K562 (cell line): ENCODE results near the gene TDRD9. TPM values are rescaled to one million over a fixed set of nuclear protein-coding genes. Genes with fewer than 3 reads are reported as not detected.

Source experiments
- ATAC-seq: fragments of 200-7000 bp; cut with Tn5 transposase; 3 replicates; pipeline ENCODE4 v1.9.1; 2020; ENCODE audit warnings: moderate library complexity
- BruUV-seq: library from RNA; stranded (reverse); fragments of 400-500 nt; replicated peaks from 2 replicates; lab custom pipeline; 2021; lab: Mats Ljungman, UMichigan
- CTCF ChIA-PET: fragments of 300-600 bp; formaldehyde crosslinking; extraction: SDS; loops from one replicate; lab custom pipeline; 2021; ENCODE audit warnings: low intra/inter-chr PET ratio; lab: Yijun Ruan, JAX
- POLR2A ChIA-PET: fragments of 300-600, 350-650 bp; sonication (Branson Sonifier 250); formaldehyde crosslinking; extraction: SDS; loops from one replicate; lab custom pipeline; 2021; ENCODE audit warnings: antibody characterized with exemption, inconsistent platforms; lab: Yijun Ruan, JAX
- DNase-seq, 4 experiments: peaks; one replicate each; pipeline versions ENCODE4 v3.0.0 to v3.0.0-alpha.2; 2011 to 2018; ENCODE audit warnings: low spot score in 3 of 4, mixed read lengths in 3 of 4; ENCODE audit errors: extremely low read depth in 1 of 4
- FAIRE-seq: peaks from 2 replicates; lab custom pipeline; 2011; peaks lifted over from hg19 to GRCh38; lab: Jason Lieb, UNC
- H2AFZ ChIP-seq: 2 replicates; pipeline ENCODE4 v1.6.0; 2011; ENCODE audit warnings: low read depth, low read length, control low read depth, inconsistent platforms
- H3K27ac ChIP-seq: fragments of 200-600 bp; 3 replicates; pipeline ENCODE4 v1.8.0; 2011; ENCODE audit warnings: low read depth, mild to moderate bottlenecking, control low read depth, inconsistent platforms, low read length, moderate library complexity, mixed read lengths; ENCODE audit errors: extremely low read depth
- H3K27me3 ChIP-seq, 2 experiments: fragments of 300-600 bp in 1 of 2; 2 replicates in 1 of 2; 3 replicates in 1 of 2; pipeline versions ENCODE4 v1.6.0 to v1.8.0; 2011; ENCODE audit warnings: inconsistent platforms in 2 of 2, low read length in 2 of 2, mild to moderate bottlenecking in 1 of 2, mixed read lengths in 1 of 2, moderate library complexity in 1 of 2; ENCODE audit not compliant: control insufficient read depth in 2 of 2, insufficient read depth in 2 of 2
- H3K36me3 ChIP-seq: fragments of 300-600 bp; 3 replicates; pipeline ENCODE4 v1.8.0; 2011; ENCODE audit warnings: mild to moderate bottlenecking, low read length, inconsistent platforms; ENCODE audit not compliant: control insufficient read depth, insufficient read depth
- H3K4me1 ChIP-seq, 2 experiments: fragments of 200-600 bp in 1 of 2; replicated peaks in 1 of 2; 2 replicates in 1 of 2; 3 replicates in 1 of 2; pipeline versions ENCODE4 v1.5.1 to v1.8.0; 2011; ENCODE audit warnings: inconsistent platforms in 2 of 2, low read length in 2 of 2, mild to moderate bottlenecking in 1 of 2, mixed read lengths in 1 of 2, moderate library complexity in 1 of 2; ENCODE audit not compliant: control insufficient read depth in 2 of 2, insufficient read depth in 2 of 2
- H3K4me2 ChIP-seq: 2 replicates; pipeline ENCODE4 v1.6.1; 2011; ENCODE audit warnings: low read length, control low read depth, inconsistent platforms, mixed read lengths; ENCODE audit not compliant: insufficient read depth
- H3K4me3 ChIP-seq: fragments of 200-600 bp; sonication (generic), shearing (Covaris generic); 2 replicates; pipeline ENCODE4 v1.5.1; 2016; ENCODE audit warnings: control low read depth, inconsistent platforms
- H3K79me2 ChIP-seq: fragments of 200-600 bp; 3 replicates; pipeline ENCODE4 v1.8.0; 2011; ENCODE audit warnings: low read length, inconsistent platforms; ENCODE audit not compliant: control insufficient read depth, insufficient read depth
- H3K9ac ChIP-seq, 2 experiments: 2 replicates each; pipeline versions ENCODE4 v1.6.0 to v1.6.1; 2011; ENCODE audit warnings: low read depth in 2 of 2, low read length in 2 of 2, control low read depth in 1 of 2, inconsistent platforms in 1 of 2, mild to moderate bottlenecking in 1 of 2, mixed read lengths in 1 of 2; ENCODE audit not compliant: insufficient read depth in 1 of 2
- H3K9me1 ChIP-seq: one replicate; pipeline ENCODE4 v1.6.0; 2011; ENCODE audit warnings: inconsistent platforms, mild to moderate bottlenecking, low read length, moderate library complexity; ENCODE audit not compliant: control insufficient read depth, insufficient read depth
- H3K9me3 ChIP-seq: replicated peaks from 2 replicates; pipeline ENCODE4 v1.5.1; 2011; ENCODE audit warnings: low read depth, low read length, inconsistent platforms; ENCODE audit not compliant: control insufficient read depth, insufficient read depth
- H4K20me1 ChIP-seq: replicated peaks from 2 replicates; pipeline ENCODE4 v1.6.1; 2011; ENCODE audit warnings: low read length, inconsistent platforms, mixed read lengths; ENCODE audit not compliant: control insufficient read depth, insufficient read depth
- ARNT ChIP-seq, 2 experiments: fragments of 450-650 bp; IDR thresholded peaks; 2 replicates each; pipeline ENCODE4 v1.6.1; 2016; ENCODE audit warnings: mild to moderate bottlenecking in 1 of 2
- CBX1 ChIP-seq: sonication (generic); IDR thresholded peaks from 2 replicates; pipeline ENCODE4 v1.6.1; 2016; ENCODE audit warnings: antibody characterized with exemption, low read depth, mild to moderate bottlenecking
- DPF2 ChIP-seq: fragments of 450-650 bp; IDR thresholded peaks from 2 replicates; pipeline ENCODE4 v1.6.1; 2016
- ETS2 ChIP-seq: IDR thresholded peaks from 2 replicates; pipeline ENCODE4 v1.6.1; 2016; ENCODE audit warnings: borderline replicate concordance, missing genetic modification characterization, mild to moderate bottlenecking, moderate library complexity, missing compliant biosample characterization; ENCODE audit not compliant: poor library complexity, severe bottlenecking
- NFE2L1 ChIP-seq: fragments of 450-650 bp; IDR thresholded peaks from 2 replicates; pipeline ENCODE4 v1.6.1; 2016; ENCODE audit warnings: missing genetic modification characterization, low read depth, mild to moderate bottlenecking, missing compliant biosample characterization, moderate library complexity, borderline replicate concordance
- PHB2 ChIP-seq: fragments of 450-650 bp; IDR thresholded peaks from 2 replicates; pipeline ENCODE4 v1.6.1; 2017; ENCODE audit warnings: low read depth
- POLR2A ChIP-seq: fragments of 450-650 bp; conservative IDR thresholded peaks from 2 replicates; pipeline ENCODE4 v1.6.1; 2016
- TEAD1 ChIP-seq, 2 experiments: fragments of 450-650 bp in 1 of 2; sonication (generic) in 1 of 2; formaldehyde crosslinking; IDR thresholded peaks; 2 replicates each; pipeline versions ENCODE4 v1.4.0 to v1.8.0; 2020 to 2022; ENCODE audit warnings: mild to moderate bottlenecking in 2 of 2, missing genetic modification reagents in 1 of 2
- ZNF696 ChIP-seq: fragments of 250-450 bp; sonication (Bioruptor Pico); conservative IDR thresholded peaks from 2 replicates; pipeline ENCODE4 v1.4.0; 2020; ENCODE audit warnings: mild to moderate bottlenecking, moderate library complexity
- WGBS: fragments of 100-300 bp; shearing (Covaris generic); methylation state at CpG from one replicate; pipeline ENCODE4 v1.1.6; 2016; ENCODE audit warnings: low coverage, mixed read lengths; ENCODE audit not compliant: insufficient coverage; ENCODE audit errors: missing lambda C conversion rate; 5-methylcytosine and 5-hydroxymethylcytosine counted together
- in situ Hi-C: fragments of 300-500 bp; cut with MboI; formaldehyde crosslinking; loops from 4 replicates; pipeline ENCODE4 v1.15.0; 2018; ENCODE audit warnings: inconsistent platforms, mixed read lengths
- intact Hi-C: fragments of 100-400 bp; cut with micrococcal nuclease; formaldehyde crosslinking; loops from 2 replicates; pipeline ENCODE4 v1.14.2; 2022
- polyA plus RNA-seq, 8 experiments: library from polyadenylated mRNA; depleted of rRNA in 4 of 8; stranded (reverse) in 5 of 8; unstranded in 3 of 8; fragments of >200 nt; fragmentation: Nextera tagmentation in 2 of 8; fragmentation: Illumina TruSeq in 1 of 8; extraction: Ambion mirVana in 2 of 8; extraction: Trizol in 1 of 8; gene quantifications; 2 replicates each; pipeline versions ENCODE4 v1.2.1 to v1.2.3, GENCODE V29; 2011 to 2014; ENCODE audit warnings: inconsistent platforms in 1 of 8, missing spikeins in 1 of 8
- total RNA-seq, 7 experiments: library from RNA; depleted of rRNA in 6 of 7; stranded (reverse); fragments of >200 nt in 6 of 7; fragmentation: Illumina TruSeq in 2 of 7; extraction: Trizol in 2 of 7; gene quantifications; 2 replicates each; pipeline versions ENCODE4 v1.2.1 to v1.2.3, GENCODE V29; 2011 to 2021; ENCODE audit warnings: low replicate concordance in 1 of 7
- TF ChIP-seq, protein P1 (sequence below): sonication (generic); formaldehyde crosslinking; IDR thresholded peaks from 2 replicates; pipeline ENCODE4 v1.8.1; 2023; ENCODE audit warnings: mild to moderate bottlenecking, missing genetic modification reagents
- TF ChIP-seq, protein P2 (sequence below): fragments of 450-650 bp; IDR thresholded peaks from 2 replicates; pipeline ENCODE4 v1.6.1; 2017; ENCODE audit warnings: antibody characterized with exemption
- TF ChIP-seq, protein P3 (sequence below), 2 experiments: fragments of 450-650 bp in 1 of 2; IDR thresholded peaks; 2 replicates each; pipeline ENCODE4 v1.6.1; 2011 to 2017; ENCODE audit warnings: low read depth in 2 of 2, antibody characterized with exemption in 1 of 2, borderline replicate concordance in 1 of 2, low read length in 1 of 2, mild to moderate bottlenecking in 1 of 2, mixed read lengths in 1 of 2; ENCODE audit not compliant: control insufficient read depth in 1 of 2
- TF ChIP-seq, protein P4 (sequence below): fragments of 250-450 bp; sonication (Bioruptor Pico); IDR thresholded peaks from 2 replicates; pipeline ENCODE4 v1.5.0; 2021

The TDRD9 gene
- total and polyA plus RNA-seq, 9 of the 15 experiments (the other 6 are each of a cell fraction or from before 2014, with no cell fraction given): 0.04 to 0.14 (median 0.04) TPM; not detected in 5

DNA sequence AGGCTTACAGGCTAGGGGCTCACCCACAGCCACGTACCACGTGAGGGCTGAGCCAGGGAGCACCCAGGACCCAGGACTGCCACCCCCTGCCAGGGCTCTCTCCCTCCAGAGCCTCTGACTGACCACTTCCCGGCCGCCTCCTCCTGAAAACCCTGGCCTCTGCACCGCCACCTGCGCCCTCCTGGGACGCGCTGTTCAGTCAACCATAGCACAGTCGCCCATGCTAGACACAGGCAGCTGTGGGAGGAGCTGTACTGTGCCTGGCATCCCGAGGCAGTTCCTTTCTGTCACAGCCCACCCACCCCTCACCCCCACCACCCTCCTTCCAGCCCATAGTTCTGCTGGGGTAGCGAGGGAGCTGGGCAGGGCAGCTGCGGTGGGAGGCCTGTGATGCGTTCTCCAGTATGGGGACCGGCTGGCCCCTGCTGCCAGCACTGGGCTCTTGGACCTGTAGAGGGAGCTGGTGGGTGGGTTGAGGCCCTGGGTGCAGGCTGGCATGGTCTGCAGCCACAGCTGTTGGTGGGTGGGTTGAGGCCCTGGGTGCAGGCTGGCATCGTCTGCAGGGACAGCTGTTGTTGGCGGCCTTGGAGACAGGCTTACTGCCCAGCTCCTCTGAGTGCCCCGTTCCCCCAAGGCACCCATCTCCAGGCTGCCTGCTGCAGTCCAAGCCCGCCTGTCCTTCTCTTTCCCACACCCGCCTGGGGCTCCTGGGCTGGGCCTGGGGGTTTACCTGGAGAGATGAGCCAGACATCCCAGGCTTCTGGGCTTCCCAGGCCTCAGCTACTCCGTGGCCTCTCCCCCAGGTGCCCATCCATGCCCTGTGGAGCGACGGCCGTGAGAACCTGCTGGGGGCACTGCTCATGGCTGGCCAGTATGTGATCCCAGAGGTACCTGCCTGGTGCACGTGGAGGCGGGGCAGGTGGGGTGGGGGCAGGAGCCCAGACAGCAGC lies 168.8 kb downstream of the TDRD9 start:
- Histone ChIP-seq H3K4me3 (no peak overlapping the region), H2AFZ (no peak overlapping the region), H3K9ac (no peak overlapping the region), H3K27me3 (no peaks in the 10 kb centered on the region; a peak in 1 of 5 replicates), H3K9me3 (no peaks in the 10 kb centered on the region), H3K79me2 (no peaks in the 10 kb centered on the region), H4K20me1 (no peaks in the 10 kb centered on the region), H3K4me2 (no peak overlapping the region), H3K9me1 (no peaks in the 10 kb centered on the region), H3K4me1 (peaks cover 0 to 28% of the 10 kb centered on the region in 2 experiments; a peak in 2 of 5 replicates), H3K27ac (no peak overlapping the region), H3K36me3 (no peaks in the 10 kb centered on the region)
- WGBS: 7% methylated on average over 14 of the region's 25 CpGs
- no TSS peak for BruUV-seq
- ChIA-PET POLR2A (interaction anchor here (0.6 kb wide), 1 partner anchor 9 kb away, joined by 3 read pairs; no protein-coding TSS in a partner anchor), CTCF (no interaction called here)
- intact Hi-C loops (no loop called here), in situ Hi-C loops (no loop called here)
- DNase-seq (no peak), FAIRE-seq (no peak), ATAC-seq (no peak)
- TF ChIP-seq, protein P1, sequence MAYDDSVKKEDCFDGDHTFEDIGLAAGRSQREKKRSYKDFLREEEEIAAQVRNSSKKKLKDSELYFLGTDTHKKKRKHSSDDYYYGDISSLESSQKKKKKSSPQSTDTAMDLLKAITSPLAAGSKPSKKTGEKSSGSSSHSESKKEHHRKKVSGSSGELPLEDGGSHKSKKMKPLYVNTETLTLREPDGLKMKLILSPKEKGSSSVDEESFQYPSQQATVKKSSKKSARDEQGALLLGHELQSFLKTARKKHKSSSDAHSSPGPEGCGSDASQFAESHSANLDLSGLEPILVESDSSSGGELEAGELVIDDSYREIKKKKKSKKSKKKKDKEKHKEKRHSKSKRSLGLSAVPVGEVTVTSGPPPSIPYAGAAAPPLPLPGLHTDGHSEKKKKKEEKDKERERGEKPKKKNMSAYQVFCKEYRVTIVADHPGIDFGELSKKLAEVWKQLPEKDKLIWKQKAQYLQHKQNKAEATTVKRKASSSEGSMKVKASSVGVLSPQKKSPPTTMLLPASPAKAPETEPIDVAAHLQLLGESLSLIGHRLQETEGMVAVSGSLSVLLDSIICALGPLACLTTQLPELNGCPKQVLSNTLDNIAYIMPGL (CRISPR knock-in tag): no peak
- TF ChIP-seq NFE2L1 (tag) (no peak), DPF2 (no peak), ETS2 (tag) (no peak), POLR2A (no peak), ZNF696 (CRISPR knock-in tag) (no peak), PHB2 (no peak), TEAD1 (CRISPR knock-in tag; IDR thresholded peaks at IDR 0.05) (no peak), ARNT (IDR thresholded peaks at IDR 0.05) (no peak), CBX1 (no peak)
- TF ChIP-seq, protein P2, sequence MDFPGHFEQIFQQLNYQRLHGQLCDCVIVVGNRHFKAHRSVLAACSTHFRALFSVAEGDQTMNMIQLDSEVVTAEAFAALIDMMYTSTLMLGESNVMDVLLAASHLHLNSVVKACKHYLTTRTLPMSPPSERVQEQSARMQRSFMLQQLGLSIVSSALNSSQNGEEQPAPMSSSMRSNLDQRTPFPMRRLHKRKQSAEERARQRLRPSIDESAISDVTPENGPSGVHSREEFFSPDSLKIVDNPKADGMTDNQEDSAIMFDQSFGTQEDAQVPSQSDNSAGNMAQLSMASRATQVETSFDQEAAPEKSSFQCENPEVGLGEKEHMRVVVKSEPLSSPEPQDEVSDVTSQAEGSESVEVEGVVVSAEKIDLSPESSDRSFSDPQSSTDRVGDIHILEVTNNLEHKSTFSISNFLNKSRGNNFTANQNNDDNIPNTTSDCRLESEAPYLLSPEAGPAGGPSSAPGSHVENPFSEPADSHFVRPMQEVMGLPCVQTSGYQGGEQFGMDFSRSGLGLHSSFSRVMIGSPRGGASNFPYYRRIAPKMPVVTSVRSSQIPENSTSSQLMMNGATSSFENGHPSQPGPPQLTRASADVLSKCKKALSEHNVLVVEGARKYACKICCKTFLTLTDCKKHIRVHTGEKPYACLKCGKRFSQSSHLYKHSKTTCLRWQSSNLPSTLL: no peak
- TF ChIP-seq, protein P3, sequence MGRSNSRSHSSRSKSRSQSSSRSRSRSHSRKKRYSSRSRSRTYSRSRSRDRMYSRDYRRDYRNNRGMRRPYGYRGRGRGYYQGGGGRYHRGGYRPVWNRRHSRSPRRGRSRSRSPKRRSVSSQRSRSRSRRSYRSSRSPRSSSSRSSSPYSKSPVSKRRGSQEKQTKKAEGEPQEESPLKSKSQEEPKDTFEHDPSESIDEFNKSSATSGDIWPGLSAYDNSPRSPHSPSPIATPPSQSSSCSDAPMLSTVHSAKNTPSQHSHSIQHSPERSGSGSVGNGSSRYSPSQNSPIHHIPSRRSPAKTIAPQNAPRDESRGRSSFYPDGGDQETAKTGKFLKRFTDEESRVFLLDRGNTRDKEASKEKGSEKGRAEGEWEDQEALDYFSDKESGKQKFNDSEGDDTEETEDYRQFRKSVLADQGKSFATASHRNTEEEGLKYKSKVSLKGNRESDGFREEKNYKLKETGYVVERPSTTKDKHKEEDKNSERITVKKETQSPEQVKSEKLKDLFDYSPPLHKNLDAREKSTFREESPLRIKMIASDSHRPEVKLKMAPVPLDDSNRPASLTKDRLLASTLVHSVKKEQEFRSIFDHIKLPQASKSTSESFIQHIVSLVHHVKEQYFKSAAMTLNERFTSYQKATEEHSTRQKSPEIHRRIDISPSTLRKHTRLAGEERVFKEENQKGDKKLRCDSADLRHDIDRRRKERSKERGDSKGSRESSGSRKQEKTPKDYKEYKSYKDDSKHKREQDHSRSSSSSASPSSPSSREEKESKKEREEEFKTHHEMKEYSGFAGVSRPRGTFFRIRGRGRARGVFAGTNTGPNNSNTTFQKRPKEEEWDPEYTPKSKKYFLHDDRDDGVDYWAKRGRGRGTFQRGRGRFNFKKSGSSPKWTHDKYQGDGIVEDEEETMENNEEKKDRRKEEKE (IDR thresholded peaks at IDR 0.05; ENCODE audit: borderline replicate concordance in 1 of 2, control insufficient read depth in 1 of 2, low read depth in 2 of 2, low read length in 1 of 2): no peak
- TF ChIP-seq, protein P4, sequence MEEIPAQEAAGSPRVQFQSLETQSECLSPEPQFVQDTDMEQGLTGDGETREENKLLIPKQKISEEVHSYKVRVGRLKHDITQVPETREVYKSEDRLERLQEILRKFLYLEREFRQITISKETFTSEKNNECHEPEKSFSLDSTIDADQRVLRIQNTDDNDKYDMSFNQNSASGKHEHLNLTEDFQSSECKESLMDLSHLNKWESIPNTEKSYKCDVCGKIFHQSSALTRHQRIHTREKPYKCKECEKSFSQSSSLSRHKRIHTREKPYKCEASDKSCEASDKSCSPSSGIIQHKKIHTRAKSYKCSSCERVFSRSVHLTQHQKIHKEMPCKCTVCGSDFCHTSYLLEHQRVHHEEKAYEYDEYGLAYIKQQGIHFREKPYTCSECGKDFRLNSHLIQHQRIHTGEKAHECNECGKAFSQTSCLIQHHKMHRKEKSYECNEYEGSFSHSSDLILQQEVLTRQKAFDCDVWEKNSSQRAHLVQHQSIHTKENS (CRISPR knock-in tag): no peak
